ENCODE measurements around the gene TAS2R38.

GRCh38 chr7:142010952-142011548 is 37.5 kb upstream of the TAS2R38 start:
- TF ChIP-seq CTCF (IDR thresholded peaks at IDR 0.05), result no peak
- no peak for TF ChIP-seq POLR2A (IDR thresholded peaks at IDR 0.05; ENCODE audit: low read depth)
- no peak for TF ChIP-seq POLR2AphosphoS5 (IDR thresholded peaks at IDR 0.05)
- no peak for TF ChIP-seq EP300 (IDR thresholded peaks at IDR 0.05)
